OCI-LY7 (cell line): ENCODE results near the gene FAM174C. TPM values are rescaled to one million over a fixed set of nuclear protein-coding genes. Genes with fewer than 3 reads are reported as not detected.

Experiments used
- BruUV-seq: library from RNA; stranded (reverse); fragments of 400-500 nt; replicated peaks from 2 replicates; lab custom pipeline; 2021; lab: Mats Ljungman, UMichigan
- CTCF ChIA-PET: fragments of 300-600 bp; sonication (Branson Sonifier 250); formaldehyde crosslinking; loops from one replicate; lab custom pipeline; 2022; ENCODE audit warnings: antibody characterized with exemption; ENCODE audit not compliant: unreplicated experiment; lab: Charles Lee
- POLR2A ChIA-PET: fragments of 300-600 bp; sonication (Branson Sonifier 250); formaldehyde crosslinking; loops from one replicate; lab custom pipeline; 2022; ENCODE audit warnings: antibody characterized with exemption; lab: Charles Lee
- DNase-seq: peaks from one replicate; pipeline ENCODE4 v3.0.0-alpha.2; 2015; ENCODE audit warnings: low spot score
- H2AFZ ChIP-seq: fragments of 200-600 bp; sonication (generic), shearing (Covaris generic); 2 replicates; pipeline ENCODE4 v1.6.1; 2014; ENCODE audit warnings: mild to moderate bottlenecking, antibody characterized with exemption, low read length, moderate library complexity
- H3K27ac ChIP-seq: fragments of 200-600 bp; sonication (generic); 2 replicates; pipeline ENCODE4 v1.5.1; 2014; ENCODE audit warnings: mixed run types, low read depth, mild to moderate bottlenecking, moderate library complexity, low read length, inconsistent platforms; ENCODE audit not compliant: poor library complexity, severe bottlenecking
- H3K36me3 ChIP-seq: fragments of 200-600 bp; sonication (generic); 2 replicates; pipeline ENCODE4 v1.6.1; 2014; ENCODE audit warnings: mild to moderate bottlenecking, antibody characterized with exemption, low read length, moderate library complexity, mixed read lengths; ENCODE audit not compliant: insufficient read depth
- H3K4me1 ChIP-seq: fragments of 200-600 bp; sonication (generic); 2 replicates; pipeline ENCODE4 v1.5.1; 2014; ENCODE audit warnings: mild to moderate bottlenecking, low read length; ENCODE audit not compliant: insufficient read depth, poor library complexity, severe bottlenecking
- H3K4me2 ChIP-seq: fragments of 200-600 bp; sonication (generic); 2 replicates; pipeline ENCODE4 v1.6.1; 2014; ENCODE audit warnings: mild to moderate bottlenecking, low read length
- H3K4me3 ChIP-seq: fragments of 200-600 bp; sonication (generic); 2 replicates; pipeline ENCODE4 v1.5.1; 2014; ENCODE audit warnings: mild to moderate bottlenecking, low read depth, low read length; ENCODE audit not compliant: poor library complexity, severe bottlenecking
- H3K79me2 ChIP-seq: fragments of 200-600 bp; sonication (generic); 2 replicates; pipeline ENCODE4 v1.6.1; 2016; ENCODE audit warnings: low read depth, mild to moderate bottlenecking, low read length, moderate library complexity, mixed read lengths; ENCODE audit not compliant: insufficient read depth
- H3K9me2 ChIP-seq: fragments of 200-600 bp; sonication (generic); 2 replicates; pipeline ENCODE4 v1.6.1; 2016; ENCODE audit warnings: mild to moderate bottlenecking, low read length, mixed read lengths; ENCODE audit not compliant: insufficient read depth
- H3K9me3 ChIP-seq: fragments of 200-600 bp; sonication (generic); 2 replicates; pipeline ENCODE4 v1.6.1; 2014; ENCODE audit warnings: mild to moderate bottlenecking, mixed run types, low read length, mixed read lengths
- H4K20me1 ChIP-seq: fragments of 200-600 bp; sonication (generic); 2 replicates; pipeline ENCODE4 v1.6.1; 2014; ENCODE audit warnings: mild to moderate bottlenecking, antibody characterized with exemption, low read length, moderate library complexity, mixed read lengths; ENCODE audit not compliant: insufficient read depth
- CTCF ChIP-seq: fragments of 200-600 bp; sonication (generic); conservative IDR thresholded peaks from 2 replicates; pipeline ENCODE4 v1.5.1; 2014; ENCODE audit warnings: mild to moderate bottlenecking, antibody characterized with exemption, low read length, moderate library complexity, mixed read lengths
- EZH2phosphoT487 ChIP-seq: fragments of 200-600 bp; sonication (generic); IDR thresholded peaks from 2 replicates; pipeline ENCODE4 v1.6.1; 2018; ENCODE audit warnings: low read depth, borderline replicate concordance, mild to moderate bottlenecking, mixed run types, antibody characterized with exemption, low read length, moderate library complexity, mixed read lengths
- intact Hi-C: fragments of 100-400 bp; cut with micrococcal nuclease; formaldehyde crosslinking; loops from one replicate; pipeline ENCODE4 v1.10.0; 2022; ENCODE audit not compliant: unreplicated experiment
- total RNA-seq, 2 experiments: library from RNA; depleted of rRNA in 1 of 2; stranded (reverse); fragments of >200 nt in 1 of 2; shearing (Covaris generic) in 1 of 2; gene quantifications; 2 replicates each; pipeline ENCODE4 v1.2.3, GENCODE V29; 2014 to 2022

The FAM174C gene
- total RNA-seq, 2 experiments from 2014 or later = 53.2 to 81.5 TPM

GRCh38 chr19:1277061-1277460 lies 1.7 kb downstream of the FAM174C start:
- H3K27ac ChIP-seq = peak overlapping the region; percentile 92
- H3K4me3 ChIP-seq = peak overlapping the region; percentile 95
- intact Hi-C loops = loop anchor here (5.0 kb wide), 1 partner anchor 160 kb away; the partner anchor contains the start of gene RPS15
- DNase-seq = no peak
- no peaks in the 10 kb centered on the region for H3K9me2 ChIP-seq
- H3K9me3 ChIP-seq = no peaks in the 10 kb centered on the region
- ChIA-PET POLR2A (no interaction called here), CTCF (no interaction called here)
- H3K79me2 ChIP-seq = peaks cover 38% of the 10 kb centered on the region; the same call in 1 of the 2 replicates
- H3K4me2 ChIP-seq = peak overlapping the region; percentile 100
- peaks cover 39% of the 10 kb centered on the region for H3K4me1 ChIP-seq
- no TSS peak for BruUV-seq
- no peaks in the 10 kb centered on the region for H4K20me1 ChIP-seq
- TF ChIP-seq CTCF (no peak), EZH2phosphoT487 (no peak)
- H3K36me3 ChIP-seq = peaks cover 81% of the 10 kb centered on the region
- H2AFZ ChIP-seq = no peak overlapping the region

- Histone ChIP-seq H4K20me1 (no peaks in the 10 kb centered on the region), H2AFZ (no peak overlapping the region), H3K27ac (no peak overlapping the region), H3K4me1 (peaks cover 29% of the 10 kb centered on the region), H3K36me3 (peaks cover 71% of the 10 kb centered on the region), H3K4me3 (no peak overlapping the region), H3K4me2 (no peak overlapping the region), H3K9me2 (no peaks in the 10 kb centered on the region), H3K9me3 (no peaks in the 10 kb centered on the region), H3K79me2 (peaks cover 27% of the 10 kb centered on the region; the same call in 1 of the 2 replicates)
- CTCF ChIA-PET = interaction anchor here (0.5 kb wide), 1 partner anchor 369 kb away, joined by 5 read pairs; no protein-coding TSS in a partner anchor
- TF ChIP-seq CTCF (no peak), EZH2phosphoT487 (no peak)
- no TSS peak for BruUV-seq
- intact Hi-C loops = loop anchor here (5.0 kb wide), 1 partner anchor 159 kb away; the partner anchor contains the start of gene RPS15
- DNase-seq = no peak
- POLR2A ChIA-PET = no interaction called here
Observed at GRCh38 chr19:1278074-1278473, 2.7 kb downstream of the FAM174C start.
